ENCODE measurements around the gene PLPP1.

Gene PLPP1

GRCh38 chr5:55454282-55454681, 80.5 kb downstream of the PLPP1 start:
- in situ Hi-C loops (cut with MboI; ENCODE audit: low sequenced_read_pairs): no loop called here

- in situ Hi-C loops (cut with MboI; ENCODE audit: low sequenced_read_pairs): no loop called here
Measured at GRCh38 chr5:55453211-55453610, 81.6 kb downstream of the PLPP1 start.

GRCh38 chr5:55451976-55452375, 82.8 kb downstream of the PLPP1 start:
- in situ Hi-C loops (cut with MboI; ENCODE audit: low sequenced_read_pairs): no loop called here

GRCh38 chr5:55450050-55450765, 84.6 kb downstream of the PLPP1 start:
- in situ Hi-C loops (cut with MboI; ENCODE audit: low sequenced_read_pairs): no loop called here

GRCh38 chr5:55446640-55447351, 88.0 kb downstream of the PLPP1 start:
- in situ Hi-C loops (cut with MboI; ENCODE audit: low sequenced_read_pairs): no loop called here

- in situ Hi-C loops (cut with MboI; ENCODE audit: low sequenced_read_pairs): no loop called here
Measured at GRCh38 chr5:55445791-55446190, 89.0 kb downstream of the PLPP1 start.

GRCh38 chr5:55441954-55442353, 92.8 kb downstream of the PLPP1 start:
- in situ Hi-C loops (cut with MboI; ENCODE audit: low sequenced_read_pairs): no loop called here

- in situ Hi-C loops (cut with MboI; ENCODE audit: low sequenced_read_pairs): no loop called here
Measured at GRCh38 chr5:55441107-55441771, 93.5 kb downstream of the PLPP1 start.

- in situ Hi-C loops (cut with MboI; ENCODE audit: low sequenced_read_pairs): no loop called here
Measured at GRCh38 chr5:55440188-55440646, 94.5 kb downstream of the PLPP1 start.

GRCh38 chr5:55438998-55439397, 95.8 kb downstream of the PLPP1 start:
- in situ Hi-C loops (cut with MboI; ENCODE audit: low sequenced_read_pairs): no loop called here

- in situ Hi-C loops (cut with MboI; ENCODE audit: low sequenced_read_pairs): no loop called here
Measured at GRCh38 chr5:55437859-55438206, 96.9 kb downstream of the PLPP1 start.

- in situ Hi-C loops (cut with MboI; ENCODE audit: low sequenced_read_pairs): no loop called here
Measured at GRCh38 chr5:55437452-55437851, 97.3 kb downstream of the PLPP1 start.

GRCh38 chr5:55432549-55432948, 102.2 kb downstream of the PLPP1 start:
- in situ Hi-C loops (cut with MboI; ENCODE audit: low sequenced_read_pairs): no loop called here

- in situ Hi-C loops (cut with MboI; ENCODE audit: low sequenced_read_pairs): no loop called here
Measured at GRCh38 chr5:55429613-55430253, 105.0 kb downstream of the PLPP1 start.

GRCh38 chr5:55429221-55429612, 105.5 kb downstream of the PLPP1 start:
- in situ Hi-C loops (cut with MboI; ENCODE audit: low sequenced_read_pairs): no loop called here

GRCh38 chr5:55427157-55427556, 107.6 kb downstream of the PLPP1 start:
- in situ Hi-C loops (cut with MboI; ENCODE audit: low sequenced_read_pairs): no loop called here

- in situ Hi-C loops (cut with MboI; ENCODE audit: low sequenced_read_pairs): no loop called here
Measured at GRCh38 chr5:55426455-55426854, 108.3 kb downstream of the PLPP1 start.

- in situ Hi-C loops (cut with MboI; ENCODE audit: low sequenced_read_pairs): no loop called here
Measured at GRCh38 chr5:55421074-55421529, 113.7 kb downstream of the PLPP1 start.

GRCh38 chr5:55418994-55419968, 115.5 kb downstream of the PLPP1 start:
- in situ Hi-C loops (cut with MboI; ENCODE audit: low sequenced_read_pairs): no loop called here

- in situ Hi-C loops (cut with MboI; ENCODE audit: low sequenced_read_pairs): no loop called here
Measured at GRCh38 chr5:55416306-55416705, 118.5 kb downstream of the PLPP1 start.
